IMR-90 (cell line): ENCODE measurements around the gene PTPRN2. TPM values are rescaled to one million over a fixed set of nuclear protein-coding genes. Genes with fewer than 3 reads are reported as not detected.

Source experiments
- ATAC-seq: fragments of 200-7000 bp; cut with Tn5 transposase; 2 replicates; pipeline ENCODE4 v1.9.1; 2020; ENCODE audit warnings: low read depth, mild to moderate bottlenecking, moderate library complexity
- BruUV-seq: library from RNA; stranded (reverse); fragments of 400-500 nt; replicated peaks from 2 replicates; lab custom pipeline; 2021; lab: Mats Ljungman, UMichigan
- CTCF ChIA-PET: fragments of 300-600 bp; formaldehyde crosslinking; extraction: SDS; loops from one replicate; lab custom pipeline; 2021; ENCODE audit warnings: antibody characterized with exemption; lab: Yijun Ruan, JAX
- POLR2A ChIA-PET: fragments of 300-600 bp; sonication (Branson Sonifier 250); formaldehyde crosslinking; loops from one replicate; lab custom pipeline; 2022; ENCODE audit warnings: antibody characterized with exemption; ENCODE audit not compliant: unreplicated experiment; lab: Charles Lee
- DNase-seq: peaks from one replicate; pipeline ENCODE4 v3.0.0; 2013
- H2AFZ ChIP-seq: replicated peaks from 2 replicates; pipeline ENCODE3; 2013; ENCODE audit warnings: low read length, mild to moderate bottlenecking; ENCODE audit not compliant: poor library complexity
- H2AK5ac ChIP-seq: 2 replicates; pipeline ENCODE4 v1.6.1; 2013; ENCODE audit warnings: low read depth, low read length, inconsistent platforms
- H2AK9ac ChIP-seq: replicated peaks from 2 replicates; pipeline ENCODE3; 2013; ENCODE audit warnings: mild to moderate bottlenecking, low read depth, low read length, moderate library complexity; ENCODE audit not compliant: poor library complexity
- H2BK120ac ChIP-seq: 2 replicates; pipeline ENCODE4 v1.6.1; 2013; ENCODE audit warnings: low read depth, low read length, inconsistent platforms
- H2BK15ac ChIP-seq: 3 replicates; pipeline ENCODE4 v1.6.1; 2013; ENCODE audit warnings: low read depth, low read length, inconsistent platforms
- H2BK20ac ChIP-seq: 2 replicates; pipeline ENCODE4 v1.6.1; 2013; ENCODE audit warnings: low read depth, mild to moderate bottlenecking, inconsistent platforms, low read length, moderate library complexity
- H2BK5ac ChIP-seq: 2 replicates; pipeline ENCODE4 v1.6.1; 2013; ENCODE audit warnings: mild to moderate bottlenecking, low read depth, low read length, inconsistent platforms; ENCODE audit not compliant: poor library complexity, severe bottlenecking
- H3K14ac ChIP-seq: replicated peaks from 2 replicates; pipeline ENCODE4 v1.6.1; 2013; ENCODE audit warnings: low read depth, low read length, inconsistent platforms
- H3K18ac ChIP-seq: 2 replicates; pipeline ENCODE4 v1.6.1; 2013; ENCODE audit warnings: low read depth, low read length, control low read depth
- H3K23ac ChIP-seq: 2 replicates; pipeline ENCODE4 v1.6.1; 2013; ENCODE audit warnings: low read depth, low read length, inconsistent platforms
- H3K27ac ChIP-seq: 2 replicates; pipeline ENCODE4 v1.5.1; 2013; ENCODE audit warnings: mild to moderate bottlenecking, control low read depth, low read length; ENCODE audit not compliant: insufficient read depth
- H3K27me3 ChIP-seq: 2 replicates; pipeline ENCODE4 v1.6.1; 2013; ENCODE audit warnings: low read length; ENCODE audit not compliant: control insufficient read depth, insufficient read depth
- H3K36me3 ChIP-seq: 2 replicates; pipeline ENCODE4 v1.6.1; 2013; ENCODE audit warnings: low read length, mixed read lengths; ENCODE audit not compliant: control insufficient read depth, insufficient read depth
- H3K4ac ChIP-seq: 2 replicates; pipeline ENCODE4 v1.6.1; 2013; ENCODE audit warnings: low read depth, low read length, inconsistent platforms
- H3K4me1 ChIP-seq: 2 replicates; pipeline ENCODE4 v1.6.1; 2013; ENCODE audit warnings: low read length, mixed read lengths; ENCODE audit not compliant: control insufficient read depth, insufficient read depth
- H3K4me2 ChIP-seq: 2 replicates; pipeline ENCODE4 v1.6.1; 2013; ENCODE audit warnings: low read depth, mild to moderate bottlenecking, control low read depth, low read length, moderate library complexity
- H3K4me3 ChIP-seq: 2 replicates; pipeline ENCODE4 v1.5.1; 2013; ENCODE audit warnings: low read depth, mild to moderate bottlenecking, control low read depth, low read length, moderate library complexity; ENCODE audit not compliant: insufficient read depth
- H3K56ac ChIP-seq: 2 replicates; pipeline ENCODE4 v1.6.1; 2013; ENCODE audit warnings: low read length, inconsistent platforms; ENCODE audit not compliant: insufficient read depth; ENCODE audit errors: extremely low read depth
- H3K79me1 ChIP-seq, 2 experiments: 2 replicates each; pipeline ENCODE4 v1.6.1; 2013; ENCODE audit warnings: low read length in 2 of 2, inconsistent platforms in 1 of 2, low read depth in 1 of 2
- H3K9ac ChIP-seq: 2 replicates; pipeline ENCODE4 v1.6.1; 2013; ENCODE audit warnings: low read depth, low read length, control low read depth
- H3K9me1 ChIP-seq: 2 replicates; pipeline ENCODE4 v1.6.1; 2013; ENCODE audit warnings: low read length, inconsistent platforms; ENCODE audit not compliant: insufficient read depth
- H3K9me3 ChIP-seq: 2 replicates; pipeline ENCODE4 v1.6.1; 2013; ENCODE audit warnings: low read length; ENCODE audit not compliant: control insufficient read depth, insufficient read depth
- H4K20me1 ChIP-seq: 2 replicates; pipeline ENCODE4 v1.6.1; 2013; ENCODE audit warnings: low read length, inconsistent platforms; ENCODE audit not compliant: insufficient read depth
- H4K5ac ChIP-seq: 2 replicates; pipeline ENCODE4 v1.6.1; 2013; ENCODE audit warnings: mild to moderate bottlenecking, low read depth, low read length, control low read depth
- H4K8ac ChIP-seq, 2 experiments: 2 replicates each; pipeline ENCODE4 v1.6.1; 2013; ENCODE audit warnings: low read depth in 2 of 2, low read length in 2 of 2, control low read depth in 1 of 2, inconsistent platforms in 1 of 2
- H4K91ac ChIP-seq: 2 replicates; pipeline ENCODE4 v1.6.1; 2013; ENCODE audit warnings: low read depth, low read length, inconsistent platforms; ENCODE audit not compliant: insufficient read depth
- BHLHE40 ChIP-seq: fragments of 150-350 bp; IDR thresholded peaks from 2 replicates; pipeline ENCODE4 v1.6.1; 2016; ENCODE audit warnings: mild to moderate bottlenecking, low read depth, low read length
- CEBPB ChIP-seq: IDR thresholded peaks from 2 replicates; pipeline ENCODE4 v1.6.1; 2012; ENCODE audit warnings: low read depth, low read length, improper control_type of control experiment
- CHD1 ChIP-seq: IDR thresholded peaks from 2 replicates; pipeline ENCODE4 v1.6.1; 2012; ENCODE audit warnings: low read depth, low read length, improper control_type of control experiment
- CTCF ChIP-seq: conservative IDR thresholded peaks from 2 replicates; pipeline ENCODE4 v1.5.1; 2012; ENCODE audit warnings: mild to moderate bottlenecking, low read depth, low read length, improper control_type of control experiment
- ELK1 ChIP-seq: fragments of 150-350 bp; IDR thresholded peaks from 2 replicates; pipeline ENCODE4 v1.6.1; 2016; ENCODE audit warnings: low read depth, mild to moderate bottlenecking, low read length, moderate library complexity, borderline replicate concordance
- MAFK ChIP-seq: IDR thresholded peaks from 2 replicates; pipeline ENCODE4 v1.6.1; 2012; ENCODE audit warnings: low read depth, low read length, improper control_type of control experiment
- MAZ ChIP-seq: IDR thresholded peaks from 2 replicates; pipeline ENCODE4 v1.6.1; 2012; ENCODE audit warnings: low read depth, mild to moderate bottlenecking, low read length, improper control_type of control experiment, moderate library complexity, borderline replicate concordance
- MXI1 ChIP-seq: IDR thresholded peaks from 2 replicates; pipeline ENCODE4 v1.6.1; 2012; ENCODE audit warnings: low read depth, mild to moderate bottlenecking, low read length, moderate library complexity, borderline replicate concordance
- NFE2L2 ChIP-seq: fragments of 150-350 bp; IDR thresholded peaks from 2 replicates; pipeline ENCODE4 v1.6.1; 2016; ENCODE audit warnings: low read depth, mild to moderate bottlenecking, low read length
- POLR2A ChIP-seq: IDR thresholded peaks from 2 replicates; pipeline ENCODE4 v1.6.1; 2012; ENCODE audit warnings: mild to moderate bottlenecking, low read depth, low read length
- RAD21 ChIP-seq: IDR thresholded peaks from 2 replicates; pipeline ENCODE4 v1.6.1; 2012; ENCODE audit warnings: low read length, improper control_type of control experiment
- RCOR1 ChIP-seq: IDR thresholded peaks from 2 replicates; pipeline ENCODE4 v1.6.1; 2012; ENCODE audit warnings: mild to moderate bottlenecking, low read length, improper control_type of control experiment; ENCODE audit not compliant: insufficient replicate concordance
- RFX5 ChIP-seq: IDR thresholded peaks from 2 replicates; pipeline ENCODE4 v1.8.0; 2012; ENCODE audit warnings: low read depth, mild to moderate bottlenecking, low read length, moderate library complexity
- SMC3 ChIP-seq: fragments of 150-350 bp; IDR thresholded peaks from 2 replicates; pipeline ENCODE4 v1.6.1; 2016; ENCODE audit warnings: low read depth, mild to moderate bottlenecking, antibody characterized with exemption, low read length, moderate library complexity
- USF2 ChIP-seq: fragments of 150-350 bp; IDR thresholded peaks from 2 replicates; pipeline ENCODE4 v1.6.1; 2017; ENCODE audit warnings: mild to moderate bottlenecking, antibody characterized with exemption, low read length, low read depth
- WGBS, 2 experiments: methylation state at CpG; one replicate each; pipeline versions ENCODE4 v1.1.5 to v1.1.7; 2013; ENCODE audit warnings: missing lambda C conversion rate in 2 of 2; ENCODE audit not compliant: insufficient read length in 1 of 2; ENCODE audit errors: extremely low coverage in 2 of 2; 5-methylcytosine and 5-hydroxymethylcytosine counted together
- dilution Hi-C: fragments of 300-500 bp; cut with HindIII; formaldehyde crosslinking; loops from one replicate; pipeline ENCODE4 v1.14.3; 2018; ENCODE audit warnings: low sequenced_read_pairs; ENCODE audit not compliant: unreplicated experiment
- in situ Hi-C: fragments of 300-500 bp; cut with MboI; formaldehyde crosslinking; loops from 3 replicates; pipeline ENCODE4 v1.14.3; 2019; ENCODE audit warnings: low sequenced_read_pairs, inconsistent platforms, mixed read lengths
- intact Hi-C: fragments of 100-400 bp; cut with micrococcal nuclease; formaldehyde crosslinking; loops from 2 replicates; pipeline ENCODE4 v1.10.0; 2022
- polyA plus RNA-seq, 3 experiments: library from polyadenylated mRNA; depleted of rRNA; stranded (reverse); fragments of >200 nt; gene quantifications; 2 replicates each; pipeline ENCODE4 v1.2.3, GENCODE V29; 2012; ENCODE audit warnings: low replicate concordance in 1 of 3
- total RNA-seq: library from RNA; depleted of rRNA; stranded (reverse); fragments of >200 nt; gene quantifications from 2 replicates; pipeline ENCODE4 v1.2.3, GENCODE V29; 2012

PTPRN2 gene
- total and polyA plus RNA-seq, 2 of the 4 experiments (the other 2 are of a cell fraction): 0.03 TPM; not detected in 1

- no peaks in the 10 kb centered on the region for H3K9me1 ChIP-seq
- H3K14ac ChIP-seq: no peak overlapping the region
- no peak overlapping the region for H2BK120ac ChIP-seq
- H3K23ac ChIP-seq: no peak overlapping the region
- H3K27me3 ChIP-seq: no peaks in the 10 kb centered on the region
- H4K5ac ChIP-seq: no peak overlapping the region
- H3K4me3 ChIP-seq: no peak overlapping the region
- no peak overlapping the region for H2BK5ac ChIP-seq
- H4K91ac ChIP-seq: no peak overlapping the region
- no peak overlapping the region for H2BK15ac ChIP-seq
- WGBS, 2 experiments: 64% methylated on average over 14 of the region's 20 CpGs; no CpG with 5 or more reads in 1 of the 2 experiments
- DNase-seq (no peak), ATAC-seq (no peak)
- H3K9me3 ChIP-seq: peaks cover 68% of the 10 kb centered on the region
- POLR2A ChIA-PET: no interaction called here
- intact Hi-C loops: no loop called here
- no peak overlapping the region for H2AK9ac ChIP-seq
- no peaks in the 10 kb centered on the region for H3K36me3 ChIP-seq
- H3K4me2 ChIP-seq: no peak overlapping the region
- no peak overlapping the region for H3K4ac ChIP-seq
- no TSS peak for BruUV-seq
- H3K9ac ChIP-seq: no peak overlapping the region
- TF ChIP-seq RFX5 (no peak), POLR2A (no peak), CEBPB (no peak), RCOR1 (no peak), BHLHE40 (no peak), ELK1 (no peak), MXI1 (no peak), NFE2L2 (no peak), CTCF (no peak), USF2 (no peak), MAZ (no peak), CHD1 (no peak), MAFK (no peak), SMC3 (no peak), RAD21 (no peak)
- no peak overlapping the region for H2AK5ac ChIP-seq
- no peak overlapping the region for H3K56ac ChIP-seq
- H4K20me1 ChIP-seq: no peaks in the 10 kb centered on the region
- no peaks in the 10 kb centered on the region for H3K4me1 ChIP-seq
- no peak overlapping the region for H4K8ac ChIP-seq
- H2BK20ac ChIP-seq: no peak overlapping the region
- no peaks in the 10 kb centered on the region for H3K79me1 ChIP-seq
- H3K18ac ChIP-seq: no peak overlapping the region
- dilution Hi-C loops: no loop called here
- no peak overlapping the region for H3K27ac ChIP-seq
- in situ Hi-C loops: no loop called here
- no peak overlapping the region for H2AFZ ChIP-seq
- CTCF ChIA-PET: no interaction called here
Measured at GRCh38 chr7:157560258-157560654, 1027.4 kb downstream of the PTPRN2 start.
